H1 (cell line): ENCODE data around the gene SMAD6. TPM values are rescaled to one million over a fixed set of nuclear protein-coding genes. Genes with fewer than 3 reads are reported as not detected.

Experiments
- EGR1 ChIP-seq: IDR thresholded peaks from 2 replicates; pipeline ENCODE4 v1.6.1; 2011; ENCODE audit warnings: low read depth, low read length, borderline replicate concordance
- GABPA ChIP-seq: IDR thresholded peaks from 2 replicates; pipeline ENCODE4 v1.6.1; 2011; ENCODE audit warnings: mild to moderate bottlenecking, low read length, moderate library complexity, borderline replicate concordance; ENCODE audit not compliant: insufficient read depth
- KDM4A ChIP-seq: IDR thresholded peaks from one replicate; pipeline ENCODE4 v1.7.1; 2012; ENCODE audit warnings: low read depth, mild to moderate bottlenecking, moderate library complexity, low read length, inconsistent platforms; ENCODE audit not compliant: severe bottlenecking
- polyA plus RNA-seq, 7 experiments: library from polyadenylated mRNA; depleted of rRNA in 3 of 7; stranded (reverse) in 5 of 7; unstranded in 2 of 7; fragments of >200 nt in 5 of 7; fragments of 200-250 nt in 2 of 7; gene quantifications; 1 replicate in 5 of 7; 2 replicates in 1 of 7; 4 replicates in 1 of 7; pipeline versions ENCODE4 v1.2.1 to v1.2.3, GENCODE V29; 2011 to 2013; ENCODE audit warnings: missing spikeins in 2 of 7, mixed read lengths in 2 of 7
- total RNA-seq: library from RNA; stranded (reverse); fragmentation: NEBNext Ultra II Directional; extraction: Animal tissue kit (Norgen Biotek cat#: 25700); gene quantifications from 2 replicates; pipeline ENCODE4 v1.2.1, GENCODE V29; 2021
- TF ChIP-seq, protein P1 (sequence below): IDR thresholded peaks from 2 replicates; pipeline ENCODE4 v1.6.1; 2011; ENCODE audit warnings: low read depth, mild to moderate bottlenecking, low read length; ENCODE audit not compliant: insufficient read depth

Gene SMAD6
- total and polyA plus RNA-seq, 2 of the 8 experiments (the other 6 are each of a cell fraction or from before 2014, with no cell fraction given): 1.8 to 7.0 TPM

DNA sequence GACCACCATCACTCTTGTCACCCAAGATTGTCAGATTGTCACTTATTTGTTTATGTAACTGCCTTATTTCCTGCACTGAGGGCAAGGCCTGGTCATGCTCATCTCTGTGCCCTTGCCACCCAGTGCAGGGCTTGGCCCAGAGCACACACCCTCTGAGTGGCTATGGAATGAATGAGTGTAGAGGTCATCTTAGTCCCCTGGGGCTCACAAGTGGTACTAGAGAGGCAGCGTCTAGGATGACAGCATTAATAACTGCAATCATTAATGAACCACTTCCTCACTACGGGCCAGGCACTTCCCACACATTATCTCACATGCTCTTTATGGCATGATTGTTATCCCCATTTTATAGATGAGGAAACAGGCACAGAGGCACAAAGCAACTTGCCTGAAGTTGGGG lies 117.0 kb downstream of the SMAD6 start (continued):
- TF ChIP-seq, protein P1, sequence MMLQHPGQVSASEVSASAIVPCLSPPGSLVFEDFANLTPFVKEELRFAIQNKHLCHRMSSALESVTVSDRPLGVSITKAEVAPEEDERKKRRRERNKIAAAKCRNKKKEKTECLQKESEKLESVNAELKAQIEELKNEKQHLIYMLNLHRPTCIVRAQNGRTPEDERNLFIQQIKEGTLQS: no peak
- TF ChIP-seq KDM4A (no peak), GABPA (no peak), EGR1 (no peak)
- TF ChIP-seq, all 59 proteins: peak for 0
